ENCODE measurements around the gene SAMD4A.

SAMD4A gene

DNA sequence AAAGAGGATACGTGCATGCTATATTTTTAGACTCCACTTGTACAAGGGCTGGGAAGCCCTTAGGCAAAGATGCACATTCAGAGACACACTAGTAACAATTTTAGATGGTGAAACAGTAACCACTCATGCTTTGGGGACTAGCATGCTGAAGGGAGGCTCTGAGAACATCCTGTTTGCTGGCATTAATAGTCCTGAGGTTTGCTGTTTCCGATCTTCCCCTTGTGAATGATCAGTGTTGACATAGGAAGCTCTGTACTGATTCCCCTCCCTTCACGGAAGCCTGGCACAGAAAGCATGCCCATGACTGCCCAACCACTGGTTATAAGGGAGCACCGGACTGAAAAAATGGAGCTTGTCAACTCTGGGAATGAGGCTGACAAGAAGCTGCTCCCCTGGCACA is 171.1 kb downstream of the SAMD4A start:
- H3K4me1 ChIP-seq (ENCODE audit: control insufficient read depth in 1 of 2, insufficient read depth in 1 of 2, low read depth in 1 of 2, low read length in 1 of 2) = no peaks in the 10 kb centered on the region
- no peak for TF ChIP-seq CTCF (IDR thresholded peaks at IDR 0.05)
- no peaks in the 10 kb centered on the region for H3K27me3 ChIP-seq
- H3K9me3 ChIP-seq = no peaks in the 10 kb centered on the region
- H3K27ac ChIP-seq = no peak overlapping the region
- no peak overlapping the region for H3K4me3 ChIP-seq (ENCODE audit: low read depth in 1 of 2, low read length in 1 of 2)
- no peaks in the 10 kb centered on the region for H3K36me3 ChIP-seq

- Histone ChIP-seq H3K9me3 (no peaks in the 10 kb centered on the region), H3K36me3 (no peaks in the 10 kb centered on the region), H3K27ac (no peak overlapping the region), H3K4me1 (ENCODE audit: control insufficient read depth in 1 of 2, insufficient read depth in 1 of 2, low read depth in 1 of 2, low read length in 1 of 2) (no peaks in the 10 kb centered on the region), H3K27me3 (no peaks in the 10 kb centered on the region), H3K4me3 (ENCODE audit: low read depth in 1 of 2, low read length in 1 of 2) (no peak overlapping the region)
- TF ChIP-seq CTCF (IDR thresholded peaks at IDR 0.05) = no peak
Measured at GRCh38 chr14:54739514-54739913, 172.6 kb downstream of the SAMD4A start.

- H3K27ac ChIP-seq = no peak overlapping the region
- no peak for TF ChIP-seq CTCF (IDR thresholded peaks at IDR 0.05)
Measured at GRCh38 chr14:54742492-54743350, 175.8 kb downstream of the SAMD4A start.

DNA sequence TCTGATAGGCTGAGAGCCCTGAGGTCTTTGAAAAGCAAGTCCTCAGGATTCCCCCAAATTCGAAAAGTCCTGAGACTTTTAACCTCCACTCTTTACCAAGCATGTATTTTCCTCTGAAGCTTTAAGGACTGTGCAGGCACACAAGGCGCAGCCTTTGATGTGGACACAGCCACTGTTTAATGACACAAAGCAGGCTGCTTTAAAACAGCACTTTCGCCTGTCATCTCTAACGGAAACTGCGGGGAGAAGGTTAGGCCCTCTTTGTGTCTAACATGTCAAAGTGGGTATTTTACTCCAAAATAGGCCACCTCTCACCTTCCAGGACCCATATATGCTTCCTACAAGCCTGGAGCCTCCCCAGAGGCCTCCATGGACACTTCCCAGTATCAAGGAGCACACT is 176.5 kb downstream of the SAMD4A start:
- H3K27me3 ChIP-seq = no peaks in the 10 kb centered on the region
- no peak overlapping the region for H3K27ac ChIP-seq
- no peaks in the 10 kb centered on the region for H3K9me3 ChIP-seq
- no peaks in the 10 kb centered on the region for H3K36me3 ChIP-seq
- no peak overlapping the region for H3K4me3 ChIP-seq (ENCODE audit: low read depth in 1 of 2, low read length in 1 of 2)
- no peaks in the 10 kb centered on the region for H3K4me1 ChIP-seq (ENCODE audit: control insufficient read depth in 1 of 2, insufficient read depth in 1 of 2, low read depth in 1 of 2, low read length in 1 of 2)
- TF ChIP-seq CTCF (IDR thresholded peaks at IDR 0.05) = no peak

More at GRCh38 chr14:54742492-54743350, 175.8 kb downstream of the SAMD4A start:
- H3K27me3 ChIP-seq = no peaks in the 10 kb centered on the region
- H3K4me1 ChIP-seq (ENCODE audit: control insufficient read depth in 1 of 2, insufficient read depth in 1 of 2, low read depth in 1 of 2, low read length in 1 of 2) = no peaks in the 10 kb centered on the region
- H3K4me3 ChIP-seq (ENCODE audit: low read depth in 1 of 2, low read length in 1 of 2) = no peak overlapping the region
- H3K9me3 ChIP-seq = no peaks in the 10 kb centered on the region
- no peaks in the 10 kb centered on the region for H3K36me3 ChIP-seq

GRCh38 chr14:54746019-54746418 is 179.1 kb downstream of the SAMD4A start:
- no peak overlapping the region for H3K27ac ChIP-seq
- no peaks in the 10 kb centered on the region for H3K4me1 ChIP-seq (ENCODE audit: control insufficient read depth in 1 of 2, insufficient read depth in 1 of 2, low read depth in 1 of 2, low read length in 1 of 2)
- peaks cover 4% of the 10 kb centered on the region for H3K27me3 ChIP-seq
- no peak for TF ChIP-seq CTCF (IDR thresholded peaks at IDR 0.05)
- no peaks in the 10 kb centered on the region for H3K9me3 ChIP-seq
- H3K4me3 ChIP-seq (ENCODE audit: low read depth in 1 of 2, low read length in 1 of 2) = no peak overlapping the region
- H3K36me3 ChIP-seq = no peaks in the 10 kb centered on the region
